IMR-90 (cell line): ENCODE measurements around the gene CDCA4. TPM values are rescaled to one million over a fixed set of nuclear protein-coding genes. Genes with fewer than 3 reads are reported as not detected.
A peak's percentile ranks its signal among the peaks of the same experiment; 100 is the strongest.

Source experiments
- ATAC-seq: fragments of 200-7000 bp; cut with Tn5 transposase; 2 replicates; pipeline ENCODE4 v1.9.1; 2020; ENCODE audit warnings: low read depth, mild to moderate bottlenecking, moderate library complexity
- BruUV-seq: library from RNA; stranded (reverse); fragments of 400-500 nt; replicated peaks from 2 replicates; lab custom pipeline; 2021; lab: Mats Ljungman, UMichigan
- CTCF ChIA-PET: fragments of 300-600 bp; formaldehyde crosslinking; extraction: SDS; loops from one replicate; lab custom pipeline; 2021; ENCODE audit warnings: antibody characterized with exemption; lab: Yijun Ruan, JAX
- POLR2A ChIA-PET: fragments of 300-600 bp; sonication (Branson Sonifier 250); formaldehyde crosslinking; loops from one replicate; lab custom pipeline; 2022; ENCODE audit warnings: antibody characterized with exemption; ENCODE audit not compliant: unreplicated experiment; lab: Charles Lee
- DNase-seq: peaks from one replicate; pipeline ENCODE4 v3.0.0; 2013
- H2AFZ ChIP-seq: replicated peaks from 2 replicates; pipeline ENCODE3; 2013; ENCODE audit warnings: low read length, mild to moderate bottlenecking; ENCODE audit not compliant: poor library complexity
- H2AK5ac ChIP-seq: 2 replicates; pipeline ENCODE4 v1.6.1; 2013; ENCODE audit warnings: low read depth, low read length, inconsistent platforms
- H2AK9ac ChIP-seq: replicated peaks from 2 replicates; pipeline ENCODE3; 2013; ENCODE audit warnings: mild to moderate bottlenecking, low read depth, low read length, moderate library complexity; ENCODE audit not compliant: poor library complexity
- H2BK120ac ChIP-seq: 2 replicates; pipeline ENCODE4 v1.6.1; 2013; ENCODE audit warnings: low read depth, low read length, inconsistent platforms
- H2BK15ac ChIP-seq: 3 replicates; pipeline ENCODE4 v1.6.1; 2013; ENCODE audit warnings: low read depth, low read length, inconsistent platforms
- H2BK20ac ChIP-seq: 2 replicates; pipeline ENCODE4 v1.6.1; 2013; ENCODE audit warnings: low read depth, mild to moderate bottlenecking, inconsistent platforms, low read length, moderate library complexity
- H2BK5ac ChIP-seq: 2 replicates; pipeline ENCODE4 v1.6.1; 2013; ENCODE audit warnings: mild to moderate bottlenecking, low read depth, low read length, inconsistent platforms; ENCODE audit not compliant: poor library complexity, severe bottlenecking
- H3K14ac ChIP-seq: replicated peaks from 2 replicates; pipeline ENCODE4 v1.6.1; 2013; ENCODE audit warnings: low read depth, low read length, inconsistent platforms
- H3K18ac ChIP-seq: 2 replicates; pipeline ENCODE4 v1.6.1; 2013; ENCODE audit warnings: low read depth, low read length, control low read depth
- H3K23ac ChIP-seq: 2 replicates; pipeline ENCODE4 v1.6.1; 2013; ENCODE audit warnings: low read depth, low read length, inconsistent platforms
- H3K27ac ChIP-seq: 2 replicates; pipeline ENCODE4 v1.5.1; 2013; ENCODE audit warnings: mild to moderate bottlenecking, control low read depth, low read length; ENCODE audit not compliant: insufficient read depth
- H3K27me3 ChIP-seq: 2 replicates; pipeline ENCODE4 v1.6.1; 2013; ENCODE audit warnings: low read length; ENCODE audit not compliant: control insufficient read depth, insufficient read depth
- H3K36me3 ChIP-seq: 2 replicates; pipeline ENCODE4 v1.6.1; 2013; ENCODE audit warnings: low read length, mixed read lengths; ENCODE audit not compliant: control insufficient read depth, insufficient read depth
- H3K4ac ChIP-seq: 2 replicates; pipeline ENCODE4 v1.6.1; 2013; ENCODE audit warnings: low read depth, low read length, inconsistent platforms
- H3K4me1 ChIP-seq: 2 replicates; pipeline ENCODE4 v1.6.1; 2013; ENCODE audit warnings: low read length, mixed read lengths; ENCODE audit not compliant: control insufficient read depth, insufficient read depth
- H3K4me2 ChIP-seq: 2 replicates; pipeline ENCODE4 v1.6.1; 2013; ENCODE audit warnings: low read depth, mild to moderate bottlenecking, control low read depth, low read length, moderate library complexity
- H3K4me3 ChIP-seq: 2 replicates; pipeline ENCODE4 v1.5.1; 2013; ENCODE audit warnings: low read depth, mild to moderate bottlenecking, control low read depth, low read length, moderate library complexity; ENCODE audit not compliant: insufficient read depth
- H3K56ac ChIP-seq: 2 replicates; pipeline ENCODE4 v1.6.1; 2013; ENCODE audit warnings: low read length, inconsistent platforms; ENCODE audit not compliant: insufficient read depth; ENCODE audit errors: extremely low read depth
- H3K79me1 ChIP-seq, 2 experiments: 2 replicates each; pipeline ENCODE4 v1.6.1; 2013; ENCODE audit warnings: low read length in 2 of 2, inconsistent platforms in 1 of 2, low read depth in 1 of 2
- H3K9ac ChIP-seq: 2 replicates; pipeline ENCODE4 v1.6.1; 2013; ENCODE audit warnings: low read depth, low read length, control low read depth
- H3K9me1 ChIP-seq: 2 replicates; pipeline ENCODE4 v1.6.1; 2013; ENCODE audit warnings: low read length, inconsistent platforms; ENCODE audit not compliant: insufficient read depth
- H3K9me3 ChIP-seq: 2 replicates; pipeline ENCODE4 v1.6.1; 2013; ENCODE audit warnings: low read length; ENCODE audit not compliant: control insufficient read depth, insufficient read depth
- H4K20me1 ChIP-seq: 2 replicates; pipeline ENCODE4 v1.6.1; 2013; ENCODE audit warnings: low read length, inconsistent platforms; ENCODE audit not compliant: insufficient read depth
- H4K5ac ChIP-seq: 2 replicates; pipeline ENCODE4 v1.6.1; 2013; ENCODE audit warnings: mild to moderate bottlenecking, low read depth, low read length, control low read depth
- H4K8ac ChIP-seq, 2 experiments: 2 replicates each; pipeline ENCODE4 v1.6.1; 2013; ENCODE audit warnings: low read depth in 2 of 2, low read length in 2 of 2, control low read depth in 1 of 2, inconsistent platforms in 1 of 2
- H4K91ac ChIP-seq: 2 replicates; pipeline ENCODE4 v1.6.1; 2013; ENCODE audit warnings: low read depth, low read length, inconsistent platforms; ENCODE audit not compliant: insufficient read depth
- MXI1 ChIP-seq: IDR thresholded peaks from 2 replicates; pipeline ENCODE4 v1.6.1; 2012; ENCODE audit warnings: low read depth, mild to moderate bottlenecking, low read length, moderate library complexity, borderline replicate concordance
- NFE2L2 ChIP-seq: fragments of 150-350 bp; IDR thresholded peaks from 2 replicates; pipeline ENCODE4 v1.6.1; 2016; ENCODE audit warnings: low read depth, mild to moderate bottlenecking, low read length
- WGBS, 2 experiments: methylation state at CpG; one replicate each; pipeline versions ENCODE4 v1.1.5 to v1.1.7; 2013; ENCODE audit warnings: missing lambda C conversion rate in 2 of 2; ENCODE audit not compliant: insufficient read length in 1 of 2; ENCODE audit errors: extremely low coverage in 2 of 2; 5-methylcytosine and 5-hydroxymethylcytosine counted together
- dilution Hi-C: fragments of 300-500 bp; cut with HindIII; formaldehyde crosslinking; loops from one replicate; pipeline ENCODE4 v1.14.3; 2018; ENCODE audit warnings: low sequenced_read_pairs; ENCODE audit not compliant: unreplicated experiment
- in situ Hi-C: fragments of 300-500 bp; cut with MboI; formaldehyde crosslinking; loops from 3 replicates; pipeline ENCODE4 v1.14.3; 2019; ENCODE audit warnings: low sequenced_read_pairs, inconsistent platforms, mixed read lengths
- intact Hi-C: fragments of 100-400 bp; cut with micrococcal nuclease; formaldehyde crosslinking; loops from 2 replicates; pipeline ENCODE4 v1.10.0; 2022
- polyA plus RNA-seq, 3 experiments: library from polyadenylated mRNA; depleted of rRNA; stranded (reverse); fragments of >200 nt; gene quantifications; 2 replicates each; pipeline ENCODE4 v1.2.3, GENCODE V29; 2012; ENCODE audit warnings: low replicate concordance in 1 of 3
- total RNA-seq: library from RNA; depleted of rRNA; stranded (reverse); fragments of >200 nt; gene quantifications from 2 replicates; pipeline ENCODE4 v1.2.3, GENCODE V29; 2012

Gene CDCA4
- total and polyA plus RNA-seq, 2 of the 4 experiments (the other 2 are of a cell fraction): 17.7 to 18.6 TPM

DNA sequence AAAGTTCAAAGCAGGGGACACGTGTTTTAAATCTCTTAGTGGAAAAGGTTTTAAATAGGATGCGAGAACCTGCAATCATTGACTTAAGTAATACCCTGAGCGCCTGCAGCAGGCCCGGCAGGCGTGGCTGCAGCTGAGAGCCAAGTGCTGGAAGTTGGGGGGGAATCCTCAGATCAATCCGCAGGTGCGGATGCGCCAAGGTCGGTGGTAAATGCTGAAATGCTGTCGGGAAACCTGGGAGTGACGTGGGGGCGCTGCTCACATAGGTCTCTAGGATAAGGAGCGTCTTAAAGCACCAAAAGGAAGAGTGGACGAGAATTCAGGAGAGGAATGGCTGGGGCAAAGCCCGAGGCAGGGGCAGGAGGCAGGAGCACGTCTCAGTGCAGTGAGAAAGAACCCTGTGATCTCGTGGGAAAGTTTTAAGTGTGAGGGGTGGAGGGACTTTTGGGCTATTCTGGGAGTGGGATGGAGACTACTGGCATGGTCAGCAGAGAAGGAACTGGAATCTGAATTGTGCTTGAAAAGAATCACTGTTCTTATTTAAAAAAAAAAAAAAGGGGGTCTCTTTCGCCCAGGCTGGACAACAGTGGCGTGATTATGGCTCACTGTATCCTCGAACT is 883 bp upstream of the CDCA4 start:
- peak overlapping the region; percentile 81 for H3K9ac ChIP-seq
- intact Hi-C loops (loop anchor here (2.0 kb wide), 1 partner anchor 45 kb away; no protein-coding TSS in a partner anchor), in situ Hi-C loops (no loop called here), dilution Hi-C loops (no loop called here)
- H4K20me1 ChIP-seq: peaks cover 21% of the 10 kb centered on the region
- H3K4me1 ChIP-seq: peaks cover 12% of the 10 kb centered on the region
- H4K91ac ChIP-seq: peak overlapping the region; percentile 69
- 0 out of 2 replicates have a peak, but pooled peaks cover 5% of the 10 kb centered on the region for H3K9me1 ChIP-seq
- peak overlapping the region; percentile 81 for H2AFZ ChIP-seq
- H3K9me3 ChIP-seq: no peaks in the 10 kb centered on the region
- peak overlapping the region; percentile 66 for H3K4me3 ChIP-seq
- ChIA-PET POLR2A (interaction anchor here (1.3 kb wide), 1 partner anchor 36 kb away, joined by 4 read pairs; the partner anchor contains the start of gene CLBA1), CTCF (no interaction called here)
- peak overlapping the region; percentile 31; the same call in 1 of the 3 replicates for H2BK15ac ChIP-seq
- peak overlapping the region; percentile 59 for H2AK9ac ChIP-seq
- H3K4ac ChIP-seq: peak overlapping the region; percentile 83
- TF ChIP-seq NFE2L2 (no peak), MXI1 (0 out of 2 replicates have a peak, but pooled peaks have one; percentile 10)
- no TSS peak for BruUV-seq
- H4K8ac ChIP-seq: peak overlapping the region; percentile 84 to 90
- DNase-seq (peak; percentile 44), ATAC-seq (no peak)
- no peaks in the 10 kb centered on the region for H3K27me3 ChIP-seq
- H3K18ac ChIP-seq: peak overlapping the region; percentile 2; the same call in 1 of the 2 replicates
- peak overlapping the region; percentile 35; the same call in 1 of the 2 replicates for H2BK120ac ChIP-seq
- H2BK5ac ChIP-seq: peak overlapping the region; percentile 42
- peak overlapping the region; percentile 23; the same call in 1 of the 2 replicates for H2BK20ac ChIP-seq
- peak overlapping the region; percentile 94 for H3K14ac ChIP-seq
- H3K36me3 ChIP-seq: no peaks in the 10 kb centered on the region
- peak overlapping the region; percentile 82 for H3K56ac ChIP-seq
- WGBS, 2 experiments: 0% methylated on average over 14 of the region's 20 CpGs; no CpG with 5 or more reads in 1 of the 2 experiments
- peak overlapping the region; percentile 87 for H2AK5ac ChIP-seq
- peak overlapping the region; percentile 86 for H3K23ac ChIP-seq
- peak overlapping the region; percentile 61 for H4K5ac ChIP-seq
- H3K27ac ChIP-seq: peak overlapping the region; percentile 52
- peaks cover 10 to 21% of the 10 kb centered on the region in 2 experiments; a peak in 3 of 4 replicates for H3K79me1 ChIP-seq
- peak overlapping the region; percentile 98 for H3K4me2 ChIP-seq
